ENCODE results near the gene CFAP100.

CFAP100 gene

GRCh38 chr3:126466886-126467610 is 72.3 kb downstream of the CFAP100 start:
- DNase-seq, result no peak

GRCh38 chr3:126467611-126467955 is 72.9 kb downstream of the CFAP100 start:
- no peak for DNase-seq

GRCh38 chr3:126468028-126468891 is 73.6 kb downstream of the CFAP100 start:
- no peak for DNase-seq

- no peak for DNase-seq
Measured at GRCh38 chr3:126469479-126469878, 74.8 kb downstream of the CFAP100 start.

GRCh38 chr3:126472277-126473006 is 77.7 kb downstream of the CFAP100 start:
- no peak for DNase-seq

- no peak for DNase-seq
Measured at GRCh38 chr3:126473292-126474168, 78.8 kb downstream of the CFAP100 start.

GRCh38 chr3:126474498-126475412 is 80.0 kb downstream of the CFAP100 start:
- no peak for DNase-seq

- DNase-seq, result peak; percentile 15 to 57
Measured at GRCh38 chr3:126475413-126476114, 80.9 kb downstream of the CFAP100 start, which contains the start of gene ZXDC. Gene ZXDC, minus strand, starts transcription at chr3:126475891. Its CDS starts 26 bp downstream, at chr3:126475865.

- peak in 1 of 2 experiments; percentile 34 for DNase-seq
Measured at GRCh38 chr3:126476166-126477060, 81.7 kb downstream of the CFAP100 start.

GRCh38 chr3:126477061-126477380 is 82.3 kb downstream of the CFAP100 start:
- no peak for DNase-seq

GRCh38 chr3:126478581-126479310 is 84.0 kb downstream of the CFAP100 start:
- DNase-seq, result no peak

GRCh38 chr3:126479642-126480041 is 84.9 kb downstream of the CFAP100 start:
- no peak for DNase-seq

GRCh38 chr3:126480206-126480605 is 85.5 kb downstream of the CFAP100 start:
- DNase-seq, result no peak

- DNase-seq, result peak; percentile 60 to 93
Measured at GRCh38 chr3:126480861-126481260, 86.2 kb downstream of the CFAP100 start.

GRCh38 chr3:126481808-126482502 is 87.2 kb downstream of the CFAP100 start:
- no peak for DNase-seq

- no peak for DNase-seq
Measured at GRCh38 chr3:126482503-126483255, 88.0 kb downstream of the CFAP100 start.

GRCh38 chr3:126483321-126483761 is 88.6 kb downstream of the CFAP100 start:
- DNase-seq, result no peak

Measured in cerebellar nuclear complex (tissue), 1 donor.